T47D (cell line): ENCODE results near the gene MYZAP.

Experiments used
- DNase-seq, 2 experiments: peaks; one replicate each; pipeline versions ENCODE4 v3.0.0 to v3.0.0-alpha.2; 2011 to 2012; ENCODE audit warnings: low read depth in 1 of 2, low spot score in 1 of 2
- JUND ChIP-seq: IDR thresholded peaks from 2 replicates; pipeline ENCODE4 v1.6.1; 2012; ENCODE audit warnings: low read depth
- in situ Hi-C: cut with HindIII; loops from 2 replicates; pipeline ENCODE4 v1.10.0; 2016; ENCODE audit warnings: low sequenced_read_pairs, low pct_unique_long_range_greater_than_20kb

MYZAP gene

GRCh38 chr15:57624730-57625129, 33.0 kb downstream of the MYZAP start:
- DNase-seq = no peak
- no peak for TF ChIP-seq JUND
- in situ Hi-C loops = no loop called here

GRCh38 chr15:57625703-57626448, 34.2 kb downstream of the MYZAP start:
- no peak for TF ChIP-seq JUND
- DNase-seq = no peak
- in situ Hi-C loops = no loop called here

GRCh38 chr15:57626713-57627440, 35.2 kb downstream of the MYZAP start:
- TF ChIP-seq JUND = no peak
- in situ Hi-C loops = no loop called here
- DNase-seq = no peak

- TF ChIP-seq JUND = no peak
- no peak for DNase-seq
- in situ Hi-C loops = no loop called here
Observed at GRCh38 chr15:57631386-57632110, 39.8 kb downstream of the MYZAP start.

- in situ Hi-C loops = no loop called here
- no peak for TF ChIP-seq JUND
- DNase-seq = no peak
Observed at GRCh38 chr15:57634290-57634689, 42.6 kb downstream of the MYZAP start.

- in situ Hi-C loops = no loop called here
- DNase-seq = no peak
- TF ChIP-seq JUND = no peak
Observed at GRCh38 chr15:57635300-57635909, 43.7 kb downstream of the MYZAP start.

- in situ Hi-C loops = no loop called here
- no peak for TF ChIP-seq JUND
- no peak for DNase-seq
Observed at GRCh38 chr15:57637846-57638245, 46.1 kb downstream of the MYZAP start.

GRCh38 chr15:57639306-57639705, 47.6 kb downstream of the MYZAP start:
- in situ Hi-C loops = no loop called here
- no peak for TF ChIP-seq JUND
- DNase-seq = no peak

GRCh38 chr15:57640930-57641682, 49.4 kb downstream of the MYZAP start:
- DNase-seq = peak; percentile 19 to 42
- no peak for TF ChIP-seq JUND
- in situ Hi-C loops = no loop called here

- no peak for DNase-seq
- in situ Hi-C loops = no loop called here
- TF ChIP-seq JUND = no peak
Observed at GRCh38 chr15:57643826-57644225, 52.1 kb downstream of the MYZAP start.

- in situ Hi-C loops = no loop called here
- no peak for DNase-seq
- TF ChIP-seq JUND = no peak
Observed at GRCh38 chr15:57646087-57646486, 54.4 kb downstream of the MYZAP start.
